HG03280 (cell line): ENCODE results near the gene EDAR.

Experiments used
- ATAC-seq: cut with Tn5 transposase; IDR thresholded peaks from one replicate; pipeline ENCODE4 v1.9.1; 2021; ENCODE audit warnings: mild to moderate bottlenecking, moderate library complexity; ENCODE audit not compliant: unreplicated experiment

EDAR gene

GRCh38 chr2:108911807-108912628, 77.0 kb downstream of the EDAR start:
- ATAC-seq: no peak

- ATAC-seq: no peak
Observed at GRCh38 chr2:108911401-108911800, 77.6 kb downstream of the EDAR start.

- no peak for ATAC-seq
Observed at GRCh38 chr2:108910541-108911396, 78.3 kb downstream of the EDAR start.

- no peak for ATAC-seq
Observed at GRCh38 chr2:108910011-108910431, 79.0 kb downstream of the EDAR start.

- ATAC-seq: no peak
Observed at GRCh38 chr2:108909275-108909823, 79.7 kb downstream of the EDAR start.

GRCh38 chr2:108908713-108909070, 80.3 kb downstream of the EDAR start:
- no peak for ATAC-seq

- no peak for ATAC-seq
Observed at GRCh38 chr2:108907822-108908712, 81.0 kb downstream of the EDAR start.

- no peak for ATAC-seq
Observed at GRCh38 chr2:108906403-108907077, 82.5 kb downstream of the EDAR start.

- no peak for ATAC-seq
Observed at GRCh38 chr2:108905906-108906305, 83.1 kb downstream of the EDAR start.

GRCh38 chr2:108905176-108905575, 83.8 kb downstream of the EDAR start:
- ATAC-seq: no peak

GRCh38 chr2:108904680-108905079, 84.3 kb downstream of the EDAR start:
- no peak for ATAC-seq

GRCh38 chr2:108898315-108899082, 90.5 kb downstream of the EDAR start:
- no peak for ATAC-seq

GRCh38 chr2:108896741-108897140, 92.3 kb downstream of the EDAR start:
- ATAC-seq: no peak

GRCh38 chr2:108895188-108895587, 93.8 kb downstream of the EDAR start:
- no peak for ATAC-seq

- ATAC-seq: no peak
Observed at GRCh38 chr2:108894766-108895165, 94.3 kb downstream of the EDAR start.

- ATAC-seq: no peak
Observed at GRCh38 chr2:108893277-108893676, 95.7 kb downstream of the EDAR start.

GRCh38 chr2:108889907-108890306, 99.1 kb downstream of the EDAR start:
- no peak for ATAC-seq

- ATAC-seq: no peak
Observed at GRCh38 chr2:108884619-108885018, 104.4 kb downstream of the EDAR start.

- ATAC-seq: no peak
Observed at GRCh38 chr2:108878276-108878675, 110.7 kb downstream of the EDAR start.
